ENCODE measurements around the gene ZNF418. TPM values are rescaled to one million over a fixed set of nuclear protein-coding genes. Genes with fewer than 3 reads are reported as not detected.

Gene ZNF418
- total and polyA plus RNA-seq, 2 donors (not counting 1 experiment from before 2014, with no cell fraction given) = 10.3 to 35.8 TPM

DNA sequence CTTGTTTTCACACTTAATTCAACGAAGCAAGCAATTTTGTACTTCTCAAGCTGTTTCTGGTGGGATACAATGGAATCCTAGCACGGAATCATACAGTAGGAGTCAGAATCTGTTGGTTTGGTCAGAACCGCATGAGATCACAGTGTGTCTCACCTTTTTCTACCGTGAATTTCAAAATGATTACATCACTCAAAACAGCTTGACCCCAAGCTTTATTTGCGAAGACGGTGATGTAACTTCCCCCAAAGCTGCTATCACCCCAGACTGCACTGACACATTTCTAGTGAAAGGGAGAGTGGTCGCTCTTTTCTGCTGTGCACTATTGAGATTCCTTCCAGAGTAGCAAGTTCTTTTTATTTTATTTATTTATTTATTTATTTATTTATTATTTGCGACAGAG is 29.6 kb upstream of the ZNF418 start:
- H3K9me3 Mint-ChIP-seq (ENCODE audit: insufficient read depth) = no peaks in the 10 kb centered on the region
- no peaks in the 10 kb centered on the region for H3K27me3 Mint-ChIP-seq
- H3K4me1 Mint-ChIP-seq = no peaks in the 10 kb centered on the region
- peaks cover 4 to 85% (median 44%) of the 10 kb centered on the region in 3 donors for H3K9me3 ChIP-seq (ENCODE audit: control extremely low read depth in 1 of 3, control insufficient read depth in 2 of 3, insufficient read depth in 1 of 3, low read length in 2 of 3)
- POLR2A ChIA-PET = interaction anchor here (0.6 kb wide), 1 partner anchor 399 kb away, joined by 4 read pairs; no protein-coding TSS in a partner anchor
- H3K4me2 ChIP-seq (replicated peaks; ENCODE audit: low read depth, low read length, poor library complexity, severe bottlenecking) = no peak overlapping the region
- no peak for ATAC-seq (ENCODE audit: low read depth)
- H3K36me3 ChIP-seq (replicated peaks in 1 of 2; ENCODE audit: control extremely low read depth in 1 of 2, control insufficient read depth in 1 of 2, extremely low read depth in 1 of 2, insufficient read depth in 2 of 2, low read length in 1 of 2) = no peaks in the 10 kb centered on the region
- no peak overlapping the region for H3K27ac ChIP-seq (ENCODE audit: low read length in 2 of 2)
- no peaks in the 10 kb centered on the region for H3K79me2 ChIP-seq (ENCODE audit: control insufficient read depth, insufficient read depth, low read length)
- DNase-seq = no peak
- WGBS (ENCODE audit: insufficient coverage) = 100% methylated on average over 2 of the region's 8 CpGs
- no peak overlapping the region for H3K4me3 ChIP-seq (ENCODE audit: control extremely low read depth in 1 of 5, extremely low read depth in 1 of 5, insufficient read depth in 1 of 5, low read depth in 2 of 5, low read length in 4 of 5)
- no peak overlapping the region for H3K27ac Mint-ChIP-seq
- no peak overlapping the region for H3K9ac ChIP-seq (ENCODE audit: low read length)
- no peak overlapping the region for H3K4me3 Mint-ChIP-seq
- no peaks in the 10 kb centered on the region for H3K4me1 ChIP-seq (ENCODE audit: control insufficient read depth in 2 of 2, insufficient read depth in 2 of 2, low read length in 2 of 2)
- intact Hi-C loops (cut with micrococcal nuclease) = no loop called here
- H4K20me1 ChIP-seq (ENCODE audit: control insufficient read depth, insufficient read depth, low read length, poor library complexity, severe bottlenecking) = no peaks in the 10 kb centered on the region
- H3K27me3 ChIP-seq (replicated peaks in 1 of 4; ENCODE audit: control extremely low read depth in 1 of 4, control insufficient read depth in 3 of 4, insufficient read depth in 4 of 4, low read length in 3 of 4) = no peaks in the 10 kb centered on the region
- TF ChIP-seq CTCF (IDR thresholded peaks at IDR 0.05) = no peak
- no peak for TF ChIP-seq EZH2 (IDR thresholded peaks at IDR 0.05; ENCODE audit: borderline replicate concordance, insufficient read depth, low read depth, low read length, poor library complexity, severe bottlenecking)
- CTCF ChIA-PET = interaction anchor here (1.2 kb wide), 1 partner anchor 13 kb away, joined by 3 read pairs; no protein-coding TSS in a partner anchor
- no peak overlapping the region for H2AFZ ChIP-seq (ENCODE audit: insufficient read depth, low read depth, low read length, poor library complexity, severe bottlenecking)

DNA sequence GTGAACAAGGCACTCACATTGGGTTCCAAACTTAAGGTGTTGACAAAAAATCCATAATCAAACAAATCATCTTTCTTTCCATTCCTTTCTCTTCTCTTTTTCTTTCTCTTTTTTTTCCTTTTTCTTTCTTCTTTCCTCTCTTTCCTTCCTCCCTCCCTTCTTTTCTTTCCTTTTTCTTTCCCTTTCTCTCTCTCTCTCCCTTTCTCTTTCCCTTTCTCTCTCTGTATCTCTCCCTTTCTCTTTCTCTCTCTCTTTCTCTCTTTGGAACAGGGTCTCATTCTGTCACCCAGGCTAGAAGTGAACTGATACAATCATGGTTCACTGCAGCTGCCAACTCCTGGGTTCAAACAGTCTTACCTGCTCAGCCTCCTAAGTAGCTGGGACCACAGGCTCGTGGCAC is 26.6 kb upstream of the ZNF418 start:
- Mint-ChIP-seq H3K4me1 (no peaks in the 10 kb centered on the region), H3K9me3 (ENCODE audit: insufficient read depth) (peaks cover 3% of the 10 kb centered on the region), H3K27ac (no peak overlapping the region), H3K27me3 (no peaks in the 10 kb centered on the region), H3K4me3 (no peak overlapping the region)
- no peak overlapping the region for H3K9ac ChIP-seq (ENCODE audit: low read length)
- no peaks in the 10 kb centered on the region for H3K4me1 ChIP-seq (ENCODE audit: control insufficient read depth in 2 of 2, insufficient read depth in 2 of 2, low read length in 2 of 2)
- H2AFZ ChIP-seq (ENCODE audit: insufficient read depth, low read depth, low read length, poor library complexity, severe bottlenecking) = no peak overlapping the region
- H4K20me1 ChIP-seq (ENCODE audit: control insufficient read depth, insufficient read depth, low read length, poor library complexity, severe bottlenecking) = no peaks in the 10 kb centered on the region
- no peak overlapping the region for H3K27ac ChIP-seq (ENCODE audit: low read length in 2 of 2)
- ChIA-PET CTCF (no interaction called here), POLR2A (no interaction called here)
- H3K36me3 ChIP-seq (replicated peaks in 1 of 2; ENCODE audit: control extremely low read depth in 1 of 2, control insufficient read depth in 1 of 2, extremely low read depth in 1 of 2, insufficient read depth in 2 of 2, low read length in 1 of 2) = no peaks in the 10 kb centered on the region
- no peak overlapping the region for H3K4me3 ChIP-seq (ENCODE audit: control extremely low read depth in 1 of 5, extremely low read depth in 1 of 5, insufficient read depth in 1 of 5, low read depth in 2 of 5, low read length in 4 of 5)
- TF ChIP-seq EZH2 (IDR thresholded peaks at IDR 0.05; ENCODE audit: borderline replicate concordance, insufficient read depth, low read depth, low read length, poor library complexity, severe bottlenecking) (no peak), CTCF (IDR thresholded peaks at IDR 0.05) (no peak)
- intact Hi-C loops (cut with micrococcal nuclease) = no loop called here
- no peak for ATAC-seq (ENCODE audit: low read depth)
- no peak for DNase-seq
- H3K79me2 ChIP-seq (ENCODE audit: control insufficient read depth, insufficient read depth, low read length) = no peaks in the 10 kb centered on the region
- WGBS (ENCODE audit: insufficient coverage) = no CpG with 5 or more reads among the region's 1 CpG
- no peaks in the 10 kb centered on the region for H3K27me3 ChIP-seq (replicated peaks in 1 of 4; ENCODE audit: control extremely low read depth in 1 of 4, control insufficient read depth in 3 of 4, insufficient read depth in 4 of 4, low read length in 3 of 4)
- peaks cover 4 to 75% (median 31%) of the 10 kb centered on the region in 3 donors for H3K9me3 ChIP-seq (ENCODE audit: control extremely low read depth in 1 of 3, control insufficient read depth in 2 of 3, insufficient read depth in 1 of 3, low read length in 2 of 3)
- no peak overlapping the region for H3K4me2 ChIP-seq (replicated peaks; ENCODE audit: low read depth, low read length, poor library complexity, severe bottlenecking)
